ENCODE results near the gene GLG1.
"Not testable (repeated sequence)": the region's sequence is repeated elsewhere in the genome, so short reads cannot be mapped to it uniquely, and the experiment has no call there.

- not testable (repeated sequence) for TF ChIP-seq CTCF, POLR2A (IDR thresholded peaks at IDR 0.05)
These were observed 88.0 kb downstream of the GLG1 start for GRCh38 chr16:74518934-74519333.
